HepG2 (cell line): ENCODE measurements around the gene SLC36A3. TPM values are rescaled to one million over a fixed set of nuclear protein-coding genes. Genes with fewer than 3 reads are reported as not detected.

Experiments
- FOXA3 ChIP-seq: IDR thresholded peaks from 2 replicates; pipeline ENCODE4 v1.6.1; 2016; ENCODE audit warnings: missing genetic modification reagents, missing compliant biosample characterization
- HNF4G ChIP-seq, 2 experiments: sonication (generic) in 1 of 2; formaldehyde crosslinking in 1 of 2; IDR thresholded peaks; 2 replicates each; pipeline versions ENCODE4 v1.4.0 to v1.6.1; 2011 to 2020; ENCODE audit warnings: borderline replicate concordance in 2 of 2, low read depth in 2 of 2, mild to moderate bottlenecking in 2 of 2, low read length in 1 of 2, missing genetic modification reagents in 1 of 2, moderate library complexity in 1 of 2
- KMT2A ChIP-seq: sonication (generic); formaldehyde crosslinking; IDR thresholded peaks from 2 replicates; pipeline ENCODE4 v1.4.0; 2020; ENCODE audit warnings: missing genetic modification reagents
- NPAS2 ChIP-seq: sonication (generic); formaldehyde crosslinking; IDR thresholded peaks from 2 replicates; pipeline ENCODE4 v1.8.0; 2022; ENCODE audit warnings: mild to moderate bottlenecking, missing genetic modification reagents, borderline replicate concordance
- PREB ChIP-seq: sonication (generic); formaldehyde crosslinking; IDR thresholded peaks from 2 replicates; pipeline ENCODE4 v1.4.0; 2020; ENCODE audit warnings: missing genetic modification reagents
- REST ChIP-seq, 2 experiments: IDR thresholded peaks; 2 replicates each; pipeline ENCODE4 v1.6.1; 2011 to 2012; ENCODE audit warnings: low read length in 2 of 2, borderline replicate concordance in 1 of 2, low read depth in 1 of 2, mild to moderate bottlenecking in 1 of 2, moderate library complexity in 1 of 2
- SMAD9 ChIP-seq: sonication (generic); formaldehyde crosslinking; IDR thresholded peaks from 2 replicates; pipeline ENCODE4 v1.5.1; 2020; ENCODE audit warnings: mild to moderate bottlenecking, missing genetic modification reagents
- SP5 ChIP-seq: IDR thresholded peaks from 2 replicates; pipeline ENCODE4 v1.6.1; 2016; ENCODE audit warnings: low read depth, borderline replicate concordance
- TBL1XR1 ChIP-seq: fragments of 150-350 bp; IDR thresholded peaks from 2 replicates; pipeline ENCODE4 v1.6.1; 2014; ENCODE audit warnings: borderline replicate concordance, low read length; ENCODE audit not compliant: partially characterized antibody
- ZFAT ChIP-seq: sonication (generic); formaldehyde crosslinking; conservative IDR thresholded peaks from 2 replicates; pipeline ENCODE4 v1.8.1; 2023; ENCODE audit warnings: missing genetic modification reagents, inconsistent platforms
- ZFP90 ChIP-seq: sonication (generic); formaldehyde crosslinking; IDR thresholded peaks from 2 replicates; pipeline ENCODE4 v1.8.0; 2022; ENCODE audit warnings: missing genetic modification reagents, mild to moderate bottlenecking, inconsistent platforms, borderline replicate concordance
- ZSCAN9 ChIP-seq: IDR thresholded peaks from 2 replicates; pipeline ENCODE4 v1.6.1; 2016; ENCODE audit warnings: borderline replicate concordance
- polyA plus RNA-seq, 8 experiments: library from polyadenylated mRNA; depleted of rRNA in 3 of 8; stranded (reverse) in 7 of 8; unstranded in 1 of 8; fragments of >200 nt; fragmentation: Illumina TruSeq in 4 of 8; extraction: Trizol in 4 of 8; gene quantifications; 2 replicates each; pipeline versions ENCODE4 v1.2.1 to v1.2.3, GENCODE V29; 2011 to 2016; ENCODE audit warnings: low read depth in 4 of 8, missing spikeins in 1 of 8, mixed read lengths in 1 of 8; ENCODE audit not compliant: insufficient read depth in 1 of 8
- total RNA-seq, 5 experiments: library from RNA; depleted of rRNA; stranded (reverse); fragments of >200 nt; fragmentation: Illumina TruSeq; extraction: Trizol; gene quantifications; 2 replicates each; pipeline ENCODE4 v1.2.3, GENCODE V29; 2016; ENCODE audit warnings: low read depth in 1 of 5
- TF ChIP-seq, protein P1 (sequence below): sonication (generic); formaldehyde crosslinking; conservative IDR thresholded peaks from 2 replicates; pipeline ENCODE4 v1.8.0; 2022; ENCODE audit warnings: missing genetic modification reagents
- TF ChIP-seq, protein P2 (sequence below): sonication (generic); formaldehyde crosslinking; IDR thresholded peaks from 2 replicates; pipeline ENCODE4 v1.4.0; 2020; ENCODE audit warnings: missing genetic modification reagents
- TF ChIP-seq, protein P3 (sequence below): conservative IDR thresholded peaks from 2 replicates; pipeline ENCODE4 v1.6.1; 2018; ENCODE audit warnings: missing genetic modification reagents
- TF ChIP-seq, protein P4 (sequence below): sonication (generic); formaldehyde crosslinking; IDR thresholded peaks from 2 replicates; pipeline ENCODE4 v1.4.0; 2020; ENCODE audit warnings: missing genetic modification reagents, low read depth, mild to moderate bottlenecking, borderline replicate concordance

The SLC36A3 gene
- total and polyA plus RNA-seq, 2 of the 13 experiments (the other 11 are each of a cell fraction or from before 2014, with no cell fraction given), result not detected

GRCh38 chr5:151234476-151235238 is 68.9 kb downstream of the SLC36A3 start (continued):
- TF ChIP-seq NPAS2 (CRISPR knock-in tag) (no peak), PREB (CRISPR knock-in tag) (no peak), ZFP90 (CRISPR knock-in tag) (no peak), ZFAT (CRISPR knock-in tag) (no peak), FOXA3 (CRISPR knock-in tag) (peak; percentile 74), KMT2A (CRISPR knock-in tag) (no peak; the same call in 1 of the 2 replicates), HNF4G (IDR thresholded peaks at IDR 0.05; ENCODE audit: borderline replicate concordance, low read depth, low read length) (peak; percentile 74), HNF4G (CRISPR knock-in tag; IDR thresholded peaks at IDR 0.05; ENCODE audit: borderline replicate concordance, low read depth) (0 out of 2 replicates have a peak, but pooled peaks have one; percentile 68), SMAD9 (CRISPR knock-in tag) (no peak), SP5 (CRISPR knock-in tag) (peak; percentile 61; the same call in 1 of the 2 replicates), REST (IDR thresholded peaks at IDR 0.05; ENCODE audit: borderline replicate concordance in 1 of 2, low read depth in 1 of 2, low read length in 2 of 2) (0 out of 4 replicates have a peak, but pooled peaks of 1 of the 2 experiments have one; percentile 26), ZSCAN9 (no peak), TBL1XR1 (no peak)
- TF ChIP-seq, protein P1, sequence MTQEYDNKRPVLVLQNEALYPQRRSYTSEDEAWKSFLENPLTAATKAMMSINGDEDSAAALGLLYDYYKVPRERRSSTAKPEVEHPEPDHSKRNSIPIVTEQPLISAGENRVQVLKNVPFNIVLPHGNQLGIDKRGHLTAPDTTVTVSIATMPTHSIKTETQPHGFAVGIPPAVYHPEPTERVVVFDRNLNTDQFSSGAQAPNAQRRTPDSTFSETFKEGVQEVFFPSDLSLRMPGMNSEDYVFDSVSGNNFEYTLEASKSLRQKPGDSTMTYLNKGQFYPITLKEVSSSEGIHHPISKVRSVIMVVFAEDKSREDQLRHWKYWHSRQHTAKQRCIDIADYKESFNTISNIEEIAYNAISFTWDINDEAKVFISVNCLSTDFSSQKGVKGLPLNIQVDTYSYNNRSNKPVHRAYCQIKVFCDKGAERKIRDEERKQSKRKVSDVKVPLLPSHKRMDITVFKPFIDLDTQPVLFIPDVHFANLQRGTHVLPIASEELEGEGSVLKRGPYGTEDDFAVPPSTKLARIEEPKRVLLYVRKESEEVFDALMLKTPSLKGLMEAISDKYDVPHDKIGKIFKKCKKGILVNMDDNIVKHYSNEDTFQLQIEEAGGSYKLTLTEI (CRISPR knock-in tag), result no peak
- TF ChIP-seq, protein P2, sequence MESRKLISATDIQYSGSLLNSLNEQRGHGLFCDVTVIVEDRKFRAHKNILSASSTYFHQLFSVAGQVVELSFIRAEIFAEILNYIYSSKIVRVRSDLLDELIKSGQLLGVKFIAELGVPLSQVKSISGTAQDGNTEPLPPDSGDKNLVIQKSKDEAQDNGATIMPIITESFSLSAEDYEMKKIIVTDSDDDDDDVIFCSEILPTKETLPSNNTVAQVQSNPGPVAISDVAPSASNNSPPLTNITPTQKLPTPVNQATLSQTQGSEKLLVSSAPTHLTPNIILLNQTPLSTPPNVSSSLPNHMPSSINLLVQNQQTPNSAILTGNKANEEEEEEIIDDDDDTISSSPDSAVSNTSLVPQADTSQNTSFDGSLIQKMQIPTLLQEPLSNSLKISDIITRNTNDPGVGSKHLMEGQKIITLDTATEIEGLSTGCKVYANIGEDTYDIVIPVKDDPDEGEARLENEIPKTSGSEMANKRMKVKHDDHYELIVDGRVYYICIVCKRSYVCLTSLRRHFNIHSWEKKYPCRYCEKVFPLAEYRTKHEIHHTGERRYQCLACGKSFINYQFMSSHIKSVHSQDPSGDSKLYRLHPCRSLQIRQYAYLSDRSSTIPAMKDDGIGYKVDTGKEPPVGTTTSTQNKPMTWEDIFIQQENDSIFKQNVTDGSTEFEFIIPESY (CRISPR knock-in tag), result no peak
- TF ChIP-seq, protein P3, sequence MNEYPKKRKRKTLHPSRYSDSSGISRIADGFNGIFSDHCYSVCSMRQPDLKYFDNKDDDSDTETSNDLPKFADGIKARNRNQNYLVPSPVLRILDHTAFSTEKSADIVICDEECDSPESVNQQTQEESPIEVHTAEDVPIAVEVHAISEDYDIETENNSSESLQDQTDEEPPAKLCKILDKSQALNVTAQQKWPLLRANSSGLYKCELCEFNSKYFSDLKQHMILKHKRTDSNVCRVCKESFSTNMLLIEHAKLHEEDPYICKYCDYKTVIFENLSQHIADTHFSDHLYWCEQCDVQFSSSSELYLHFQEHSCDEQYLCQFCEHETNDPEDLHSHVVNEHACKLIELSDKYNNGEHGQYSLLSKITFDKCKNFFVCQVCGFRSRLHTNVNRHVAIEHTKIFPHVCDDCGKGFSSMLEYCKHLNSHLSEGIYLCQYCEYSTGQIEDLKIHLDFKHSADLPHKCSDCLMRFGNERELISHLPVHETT, result no peak
- TF ChIP-seq, protein P4, sequence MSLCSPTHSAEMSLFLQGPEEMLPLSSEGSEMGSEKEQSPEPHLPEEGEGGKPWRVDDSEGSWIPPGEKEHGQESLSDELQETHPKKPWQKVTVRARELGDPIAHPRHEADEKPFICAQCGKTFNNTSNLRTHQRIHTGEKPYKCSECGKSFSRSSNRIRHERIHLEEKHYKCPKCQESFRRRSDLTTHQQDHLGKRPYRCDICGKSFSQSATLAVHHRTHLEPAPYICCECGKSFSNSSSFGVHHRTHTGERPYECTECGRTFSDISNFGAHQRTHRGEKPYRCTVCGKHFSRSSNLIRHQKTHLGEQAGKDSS (CRISPR knock-in tag), result no peak; the same call in 1 of the 2 replicates
